Ishikawa (cell line): ENCODE results near the gene ANKRD44.

Experiments
- CEBPB ChIP-seq: IDR thresholded peaks from 2 replicates; pipeline ENCODE4 v1.6.1; 2012
- CREB1 ChIP-seq: IDR thresholded peaks from 2 replicates; pipeline ENCODE4 v1.6.1; 2012; ENCODE audit warnings: low read depth
- EGR1 ChIP-seq: IDR thresholded peaks from 2 replicates; pipeline ENCODE4 v1.6.1; 2012
- EP300 ChIP-seq: IDR thresholded peaks from 2 replicates; pipeline ENCODE4 v1.6.1; 2012; ENCODE audit warnings: borderline replicate concordance
- FOXM1 ChIP-seq: IDR thresholded peaks from 2 replicates; pipeline ENCODE4 v1.6.1; 2012; ENCODE audit warnings: low read depth, borderline replicate concordance
- NFIC ChIP-seq: IDR thresholded peaks from 2 replicates; pipeline ENCODE4 v1.6.1; 2012
- RAD21 ChIP-seq: IDR thresholded peaks from 2 replicates; pipeline ENCODE4 v1.6.1; 2012; ENCODE audit warnings: low read depth
- REST ChIP-seq: IDR thresholded peaks from 2 replicates; pipeline ENCODE4 v1.6.1; 2012; ENCODE audit warnings: low read depth, mild to moderate bottlenecking
- TAF1 ChIP-seq: IDR thresholded peaks from 2 replicates; pipeline ENCODE4 v1.6.1; 2012; ENCODE audit warnings: low read depth, mild to moderate bottlenecking
- TCF12 ChIP-seq: IDR thresholded peaks from 2 replicates; pipeline ENCODE4 v1.6.1; 2012; ENCODE audit warnings: low read depth
- TEAD4 ChIP-seq: IDR thresholded peaks from 2 replicates; pipeline ENCODE4 v1.6.1; 2012
- USF1 ChIP-seq: IDR thresholded peaks from 2 replicates; pipeline ENCODE4 v1.6.1; 2012
- YY1 ChIP-seq: IDR thresholded peaks from 2 replicates; pipeline ENCODE4 v1.6.1; 2012; ENCODE audit warnings: low read depth
- ZBTB7A ChIP-seq: IDR thresholded peaks from 2 replicates; pipeline ENCODE4 v1.6.1; 2012; ENCODE audit warnings: low read depth
- TF ChIP-seq, protein P1 (sequence below): IDR thresholded peaks from 2 replicates; pipeline ENCODE4 v1.6.1; 2012

ANKRD44 gene

DNA sequence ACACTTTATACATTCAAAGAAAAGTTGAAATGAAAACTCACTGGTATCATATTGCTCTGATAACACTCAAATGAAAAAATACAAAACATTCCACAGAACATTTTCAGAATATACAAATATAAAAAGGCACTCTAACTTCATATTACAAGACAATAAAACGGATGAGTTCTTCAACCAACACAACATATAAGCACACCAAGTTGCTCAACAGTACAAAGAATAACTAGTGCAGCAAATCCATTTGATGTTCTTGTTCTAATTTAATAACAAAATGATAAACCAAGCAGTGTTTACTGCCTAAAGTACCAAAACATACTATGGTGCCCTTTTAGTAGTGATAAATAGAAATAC, 323.3 kb downstream of the ANKRD44 start:
- TF ChIP-seq CEBPB (no peak), ZBTB7A (no peak), TCF12 (no peak), FOXM1 (no peak), USF1 (no peak), RAD21 (no peak), TEAD4 (no peak), NFIC (no peak), EP300 (no peak), CREB1 (no peak), TAF1 (no peak), YY1 (no peak), REST (no peak), EGR1 (no peak)
- TF ChIP-seq, protein P1, sequence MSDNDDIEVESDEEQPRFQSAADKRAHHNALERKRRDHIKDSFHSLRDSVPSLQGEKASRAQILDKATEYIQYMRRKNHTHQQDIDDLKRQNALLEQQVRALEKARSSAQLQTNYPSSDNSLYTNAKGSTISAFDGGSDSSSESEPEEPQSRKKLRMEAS, result no peak

DNA sequence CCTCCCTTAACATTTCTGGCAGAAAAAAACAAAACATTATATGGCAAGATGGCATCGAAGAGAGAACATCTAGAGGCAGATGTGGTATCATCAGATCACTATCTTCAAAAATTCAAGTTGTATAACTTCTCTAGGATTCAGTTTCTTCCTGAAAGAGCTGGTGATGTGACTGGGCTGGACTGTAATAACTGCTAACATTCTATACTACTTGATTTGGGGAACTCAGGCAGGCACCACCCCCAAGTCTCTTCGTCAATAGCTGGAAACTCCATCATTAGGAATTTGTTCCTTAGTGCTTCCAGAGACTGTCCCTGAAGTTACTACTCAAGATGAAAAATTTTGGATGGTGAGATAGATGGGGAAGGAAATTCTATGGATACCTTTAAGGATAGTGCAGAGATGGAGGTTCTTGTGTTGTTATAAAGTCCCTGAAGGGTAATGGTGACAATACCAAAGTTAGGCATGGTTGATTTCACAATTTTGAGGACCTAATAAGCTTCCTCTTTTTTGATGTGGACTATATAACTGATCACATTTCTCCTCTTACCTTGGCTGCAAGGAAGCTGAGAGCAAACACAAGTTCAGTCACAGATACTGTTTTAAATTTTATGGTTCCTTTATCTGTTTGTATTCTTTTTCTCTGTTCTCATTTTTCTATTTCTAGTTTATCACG, 324.9 kb downstream of the ANKRD44 start:
- no peak for TF ChIP-seq TEAD4
- no peak for TF ChIP-seq USF1
- TF ChIP-seq FOXM1, result no peak
- no peak for TF ChIP-seq RAD21
- TF ChIP-seq ZBTB7A, result no peak
- TF ChIP-seq, protein P1, result no peak
- TF ChIP-seq REST, result no peak
- TF ChIP-seq CREB1, result no peak
- no peak for TF ChIP-seq TCF12
- TF ChIP-seq EGR1, result no peak
- no peak for TF ChIP-seq CEBPB

GRCh38 chr2:196984903-196985302, 325.7 kb downstream of the ANKRD44 start:
- TF ChIP-seq REST (no peak), FOXM1 (no peak), TEAD4 (no peak), CREB1 (no peak), CEBPB (no peak), TAF1 (no peak), USF1 (no peak), EP300 (no peak), TCF12 (no peak), NFIC (no peak), EGR1 (no peak), RAD21 (no peak), ZBTB7A (no peak)
- TF ChIP-seq, protein P1, result no peak

DNA sequence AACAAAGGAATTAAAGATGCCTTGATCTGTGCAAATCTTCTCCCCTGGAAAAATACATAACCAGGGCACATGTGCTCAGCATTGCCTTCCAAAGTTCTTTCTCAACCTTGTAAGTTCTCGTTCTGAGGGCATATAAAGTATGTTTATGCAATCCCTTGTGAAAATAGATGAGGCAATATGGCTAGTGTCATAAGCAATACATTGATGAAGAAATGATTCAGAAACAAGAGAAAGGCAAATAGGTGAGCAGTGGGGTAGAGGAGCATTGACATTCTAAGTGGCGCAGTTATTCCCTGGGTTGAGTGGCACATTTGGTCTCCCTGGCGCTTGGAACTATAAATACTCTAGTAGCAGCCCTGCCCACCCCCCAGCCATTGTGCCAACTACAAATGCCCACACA, 326.6 kb downstream of the ANKRD44 start:
- TF ChIP-seq REST (no peak), TEAD4 (no peak), CREB1 (no peak), CEBPB (no peak), TAF1 (no peak), TCF12 (no peak), RAD21 (no peak), USF1 (no peak), ZBTB7A (no peak), NFIC (no peak), FOXM1 (no peak), EGR1 (no peak), EP300 (no peak), YY1 (no peak)
- TF ChIP-seq, protein P1, result no peak
